Endothelial cell (in vitro differentiated cells): ENCODE results near the gene COX8C. TPM values are rescaled to one million over a fixed set of nuclear protein-coding genes. Genes with fewer than 3 reads are reported as not detected.

ENCODE experiments used
- DNase-seq: peaks from one replicate; pipeline ENCODE4 v3.0.0; 2021; ENCODE audit warnings: low spot score
- H3K27ac Mint-ChIP-seq: one replicate; pipeline ENCODE4 v1.8.0; 2021; ENCODE audit warnings: mixed read lengths, inconsistent platforms; ENCODE audit not compliant: unreplicated experiment
- H3K27me3 Mint-ChIP-seq: one replicate; pipeline ENCODE4 v1.8.0; 2021; ENCODE audit warnings: mild to moderate bottlenecking, moderate library complexity, mixed read lengths, inconsistent platforms; ENCODE audit not compliant: unreplicated experiment
- H3K36me3 Mint-ChIP-seq: one replicate; pipeline ENCODE4 v1.8.0; 2021; ENCODE audit warnings: mild to moderate bottlenecking, low read depth, mixed read lengths, inconsistent platforms; ENCODE audit not compliant: unreplicated experiment
- H3K4me1 Mint-ChIP-seq: one replicate; pipeline ENCODE4 v1.8.0; 2021; ENCODE audit warnings: mild to moderate bottlenecking, mixed read lengths, inconsistent platforms; ENCODE audit not compliant: unreplicated experiment
- H3K4me3 Mint-ChIP-seq: one replicate; pipeline ENCODE4 v1.8.0; 2021; ENCODE audit warnings: mild to moderate bottlenecking, mixed read lengths, inconsistent platforms; ENCODE audit not compliant: unreplicated experiment
- H3K9me3 Mint-ChIP-seq: one replicate; pipeline ENCODE4 v1.8.0; 2021; ENCODE audit warnings: mixed read lengths, inconsistent platforms; ENCODE audit not compliant: unreplicated experiment
- CTCF ChIP-seq: fragments of 200-600 bp; sonication (generic); IDR thresholded peaks from one replicate; pipeline ENCODE4 v1.5.0; 2021; ENCODE audit warnings: antibody characterized with exemption; ENCODE audit not compliant: unreplicated experiment
- total RNA-seq: library from RNA; stranded (reverse); fragmentation: NEBNext Ultra II Directional; extraction: Animal tissue kit (Norgen Biotek cat#: 25700); gene quantifications from one replicate; pipeline ENCODE4 v1.2.1, GENCODE V29; 2021; ENCODE audit not compliant: unreplicated experiment

The COX8C gene
- total RNA-seq, 1 donor from 2014 or later: not detected

- peak overlapping the region; percentile 96 for H3K4me3 Mint-ChIP-seq
- no peaks in the 10 kb centered on the region for H3K9me3 Mint-ChIP-seq
- H3K4me1 Mint-ChIP-seq: peaks cover 37% of the 10 kb centered on the region
- H3K27me3 Mint-ChIP-seq: peaks cover 12% of the 10 kb centered on the region
- DNase-seq: peak; percentile 69
- no peak overlapping the region for H3K27ac Mint-ChIP-seq
- no peak for TF ChIP-seq CTCF
- H3K36me3 Mint-ChIP-seq: no peaks in the 10 kb centered on the region
Measured at GRCh38 chr14:93332397-93332852, 14.6 kb upstream of the COX8C start.

DNA sequence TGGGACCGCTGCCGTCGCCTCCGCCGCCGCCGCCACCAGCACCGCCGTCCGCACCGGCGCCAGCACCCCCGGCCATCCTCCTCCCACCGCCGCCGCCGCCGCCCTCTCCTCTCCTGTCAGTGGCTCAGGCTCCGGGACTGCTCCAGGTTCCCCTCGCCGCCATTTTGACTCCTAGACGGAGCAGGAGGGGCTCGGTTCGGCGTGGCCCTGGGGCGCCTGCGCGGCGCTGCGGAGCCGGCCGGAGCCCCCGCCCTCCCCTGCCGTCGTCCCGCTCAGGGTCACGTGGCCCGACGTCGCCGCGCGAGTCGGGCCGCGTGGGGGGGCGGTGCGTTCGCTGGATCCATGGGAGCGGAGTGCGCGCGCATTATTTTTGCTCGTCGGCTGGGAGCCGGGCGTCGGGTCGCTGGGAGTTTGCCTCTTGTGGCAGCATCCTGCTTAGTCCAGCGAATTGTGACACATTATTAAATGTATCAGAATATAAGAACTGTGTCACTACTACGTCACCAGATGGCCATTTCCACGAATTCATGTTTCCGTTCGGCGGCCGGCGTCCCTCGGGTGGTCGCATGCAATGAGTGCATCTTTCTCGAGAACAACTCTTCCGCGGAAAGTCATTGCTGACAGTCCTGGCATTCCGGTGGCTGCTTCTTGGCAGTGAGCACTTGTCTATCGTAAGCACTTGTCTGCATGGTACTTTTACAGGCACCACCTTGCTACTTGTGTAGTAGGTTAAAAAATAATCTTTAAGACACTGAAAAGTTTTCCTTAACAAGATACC, 13.9 kb upstream of the COX8C start, which contains the start of gene BTBD7:
BTBD7 (minus strand) TSS at position 184 of the 778 bp plus-strand sequence. CDS start 36,985 bp downstream, outside the sequence.
- peaks cover 34% of the 10 kb centered on the region for H3K4me1 Mint-ChIP-seq
- peak; percentile 98 for DNase-seq
- H3K4me3 Mint-ChIP-seq: peak within 1 kb of the TSS; percentile 96
- no peaks in the 10 kb centered on the region for H3K9me3 Mint-ChIP-seq
- peak within 1 kb of the TSS; percentile 94 for H3K27ac Mint-ChIP-seq
- no peak for TF ChIP-seq CTCF
- peaks cover 2% of the 10 kb centered on the region for H3K36me3 Mint-ChIP-seq
- peaks cover 12% of the 10 kb centered on the region for H3K27me3 Mint-ChIP-seq

GRCh38 chr14:93333631-93334103, 13.3 kb upstream of the COX8C start:
- H3K9me3 Mint-ChIP-seq: no peaks in the 10 kb centered on the region
- no peak for DNase-seq
- H3K27ac Mint-ChIP-seq: peak overlapping the region; percentile 49
- TF ChIP-seq CTCF: no peak
- H3K4me3 Mint-ChIP-seq: peak overlapping the region; percentile 91
- H3K27me3 Mint-ChIP-seq: peaks cover 12% of the 10 kb centered on the region
- peaks cover 30% of the 10 kb centered on the region for H3K4me1 Mint-ChIP-seq
- peaks cover 6% of the 10 kb centered on the region for H3K36me3 Mint-ChIP-seq

- Mint-ChIP-seq H3K9me3 (peaks cover 7% of the 10 kb centered on the region), H3K4me3 (no peak overlapping the region), H3K4me1 (peaks cover 8% of the 10 kb centered on the region), H3K36me3 (peaks cover 17% of the 10 kb centered on the region), H3K27ac (no peak overlapping the region), H3K27me3 (peaks cover 7% of the 10 kb centered on the region)
- no peak for DNase-seq
- no peak for TF ChIP-seq CTCF
Measured at GRCh38 chr14:93337143-93337753, 9.7 kb upstream of the COX8C start.

DNA sequence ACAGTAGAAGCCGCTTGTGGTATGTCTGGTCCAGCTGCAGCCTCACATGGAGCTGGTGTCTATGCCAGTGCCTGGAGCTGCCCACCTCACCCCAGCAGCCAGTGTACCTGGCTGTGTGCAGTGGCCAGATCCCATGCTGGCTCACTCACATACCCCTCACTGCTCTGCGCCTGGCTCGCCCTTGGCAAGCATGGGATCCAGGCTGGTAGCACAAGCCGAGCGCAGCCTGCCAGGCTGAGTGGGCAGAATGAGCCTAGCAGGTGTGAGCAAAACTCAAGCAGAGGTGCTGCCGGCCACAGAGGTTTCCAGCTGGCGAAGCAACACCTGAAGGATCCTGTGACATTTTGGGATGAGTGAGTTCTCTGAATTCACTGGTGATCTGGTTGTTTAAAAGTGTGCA, 9.1 kb upstream of the COX8C start:
- H3K36me3 Mint-ChIP-seq: peaks cover 20% of the 10 kb centered on the region
- H3K9me3 Mint-ChIP-seq: peaks cover 12% of the 10 kb centered on the region
- H3K4me3 Mint-ChIP-seq: no peak overlapping the region
- TF ChIP-seq CTCF: no peak
- H3K4me1 Mint-ChIP-seq: peaks cover 8% of the 10 kb centered on the region
- peaks cover 7% of the 10 kb centered on the region for H3K27me3 Mint-ChIP-seq
- H3K27ac Mint-ChIP-seq: no peak overlapping the region
- no peak for DNase-seq
